H1 (cell line): Measurements from ENCODE around the gene GRID1. TPM values are rescaled to one million over a fixed set of nuclear protein-coding genes. Genes with fewer than 3 reads are reported as not detected.

Experiments used
- ASH2L ChIP-seq: fragments of 200-600, 300-600 bp; sonication (generic); IDR thresholded peaks from one replicate; pipeline ENCODE4 v1.7.1; 2017; ENCODE audit warnings: low read length
- E2F6 ChIP-seq: IDR thresholded peaks from 2 replicates; pipeline ENCODE4 v1.6.1; 2012; ENCODE audit warnings: inconsistent platforms
- SIX5 ChIP-seq: IDR thresholded peaks from 2 replicates; pipeline ENCODE4 v1.6.1; 2011; ENCODE audit warnings: mild to moderate bottlenecking, low read depth, low read length
- ZNF274 ChIP-seq: IDR thresholded peaks from 2 replicates; pipeline ENCODE4 v1.7.0; 2012; ENCODE audit warnings: low read length, borderline replicate concordance; ENCODE audit errors: extremely low read depth
- polyA plus RNA-seq, 7 experiments: library from polyadenylated mRNA; depleted of rRNA in 3 of 7; stranded (reverse) in 5 of 7; unstranded in 2 of 7; fragments of >200 nt in 5 of 7; fragments of 200-250 nt in 2 of 7; gene quantifications; 1 replicate in 5 of 7; 2 replicates in 1 of 7; 4 replicates in 1 of 7; pipeline versions ENCODE4 v1.2.1 to v1.2.3, GENCODE V29; 2011 to 2013; ENCODE audit warnings: missing spikeins in 2 of 7, mixed read lengths in 2 of 7
- total RNA-seq: library from RNA; stranded (reverse); fragmentation: NEBNext Ultra II Directional; extraction: Animal tissue kit (Norgen Biotek cat#: 25700); gene quantifications from 2 replicates; pipeline ENCODE4 v1.2.1, GENCODE V29; 2021

The GRID1 gene
- total and polyA plus RNA-seq, 2 of the 8 experiments (the other 6 are each of a cell fraction or from before 2014, with no cell fraction given): 0.22 to 0.30 TPM

GRCh38 chr10:86393362-86393761, 26.8 kb upstream of the GRID1 start (continued):
- TF ChIP-seq ZNF274 (no peak), ASH2L (no peak), SIX5 (no peak), E2F6 (no peak)
